ENCODE measurements around the gene ATAD3C.
"Not testable (repeated sequence)": the region's sequence is repeated elsewhere in the genome, so short reads cannot be mapped to it uniquely, and the experiment has no call there.

The ATAD3C gene

DNA sequence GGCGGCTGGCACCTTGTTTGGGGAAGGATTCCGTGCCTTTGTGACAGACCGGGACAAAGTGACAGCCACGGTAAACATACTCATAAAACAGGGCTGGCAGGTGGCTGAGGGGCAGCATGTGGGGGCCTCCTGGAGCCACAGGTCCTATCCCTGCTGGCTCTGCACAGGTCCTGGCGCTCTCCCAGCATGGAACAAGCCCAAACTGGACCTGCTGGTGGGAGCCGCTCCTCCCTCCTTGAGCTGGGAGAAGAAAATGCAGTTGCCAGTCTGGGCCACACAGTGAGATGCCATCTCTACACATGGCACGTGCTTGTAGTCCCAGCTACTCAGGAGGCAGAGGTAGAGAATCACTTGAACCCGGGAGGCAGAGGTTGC, 2.9 kb downstream of the ATAD3C start:
- peak; percentile 69 for DNase-seq

DNA sequence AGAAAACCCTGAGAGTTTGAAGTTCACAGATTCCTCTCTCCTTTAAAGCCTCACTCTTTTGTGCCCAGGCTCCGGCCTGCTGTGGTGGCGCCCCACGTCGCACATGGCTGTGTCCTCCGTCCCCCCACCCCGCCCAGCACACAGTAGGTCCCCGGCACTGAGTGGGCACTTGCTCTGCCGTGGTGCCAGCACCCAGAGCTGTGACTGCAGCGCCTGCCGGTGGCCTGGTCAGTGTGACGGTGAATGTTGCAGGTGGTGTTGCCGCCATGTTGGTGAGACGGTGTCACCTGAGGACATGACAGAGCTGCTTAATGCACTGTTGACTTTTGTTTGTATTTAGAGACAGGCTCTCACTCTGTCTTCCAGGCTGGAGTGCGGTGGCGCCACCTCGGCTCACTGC, 3.4 kb downstream of the ATAD3C start:
- DNase-seq: no peak

DNA sequence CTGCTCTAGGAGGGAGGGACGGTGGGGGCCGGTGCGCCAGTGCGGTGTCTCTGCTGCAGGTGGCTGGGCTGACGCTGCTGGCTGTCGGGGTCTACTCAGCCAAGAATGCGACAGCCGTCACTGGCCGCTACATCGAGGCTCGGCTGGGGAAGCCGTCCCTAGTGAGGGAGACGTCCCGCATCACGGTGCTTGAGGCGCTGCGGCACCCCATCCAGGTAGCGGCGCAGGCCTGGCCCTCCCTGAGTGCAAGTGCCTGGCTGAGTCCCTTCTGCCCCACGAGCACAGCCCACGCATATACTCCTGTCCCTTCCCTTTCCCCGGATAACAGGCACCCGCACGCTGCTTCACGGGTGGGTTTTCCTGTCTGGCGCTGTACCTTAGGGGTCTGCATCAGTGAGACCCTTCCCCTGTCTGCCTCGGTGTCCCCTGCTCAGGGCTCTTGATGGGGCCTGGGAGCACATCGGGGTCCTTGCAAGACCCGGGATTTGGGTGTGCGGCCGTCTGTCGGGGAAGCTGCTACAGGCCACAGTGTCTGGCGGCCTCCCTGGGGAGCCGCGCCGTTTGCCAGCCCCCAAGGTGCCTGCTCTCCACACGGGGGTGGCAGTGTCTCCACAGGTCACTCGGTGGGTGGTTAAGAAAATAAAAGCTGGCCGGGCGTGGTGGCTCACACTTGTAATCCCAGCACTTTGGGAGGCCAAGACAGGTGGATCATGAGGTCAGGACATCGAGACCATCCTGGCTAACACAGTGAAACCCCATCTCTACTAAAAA, 5.0 kb downstream of the ATAD3C start:
- DNase-seq: not testable (repeated sequence)

DNA sequence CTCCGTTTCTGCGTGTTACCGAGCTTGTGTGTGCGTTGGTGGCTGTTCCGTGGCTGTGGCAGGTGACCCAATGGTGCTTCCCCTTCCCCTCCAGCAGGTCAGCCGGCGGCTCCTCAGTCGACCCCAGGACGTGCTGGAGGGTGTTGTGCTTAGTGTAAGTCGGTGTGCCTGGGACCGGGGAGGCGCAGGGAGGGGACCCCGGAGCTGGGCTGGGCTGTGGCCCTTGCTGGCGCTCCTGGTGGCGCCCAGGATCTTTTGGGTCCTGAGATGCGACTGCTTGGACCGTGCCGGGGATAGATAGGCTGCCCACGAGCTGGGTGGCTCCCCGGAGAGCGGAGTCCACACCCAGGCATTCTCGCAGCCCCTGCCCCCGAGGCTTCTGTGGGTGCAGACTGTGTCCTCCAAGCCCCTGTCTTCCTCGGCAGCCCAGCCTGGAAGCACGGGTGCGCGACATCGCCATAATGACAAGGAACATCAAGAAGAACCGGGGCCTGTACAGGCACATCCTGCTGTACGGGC, 5.9 kb downstream of the ATAD3C start:
- DNase-seq: no peak

DNA sequence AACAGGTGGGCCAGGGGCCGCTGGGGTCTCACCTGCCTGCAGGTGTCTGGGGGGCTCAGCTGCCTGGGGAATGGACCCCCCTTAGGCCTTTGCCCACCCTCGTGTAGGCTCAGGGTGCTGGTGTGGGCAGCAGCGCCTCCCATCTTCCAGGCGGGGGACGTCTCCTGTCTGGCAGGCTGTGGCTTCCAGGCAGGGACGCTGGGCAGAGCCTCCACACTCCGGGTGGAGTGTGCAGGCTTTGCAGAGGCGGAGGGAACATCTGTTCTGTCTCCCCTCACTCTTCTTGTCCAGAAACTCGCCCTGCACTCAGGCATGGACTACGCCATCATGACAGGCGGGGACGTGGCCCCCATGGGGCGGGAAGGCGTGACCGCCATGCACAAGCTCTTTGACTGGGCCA, 6.4 kb downstream of the ATAD3C start:
- not testable (repeated sequence) for DNase-seq

DNA sequence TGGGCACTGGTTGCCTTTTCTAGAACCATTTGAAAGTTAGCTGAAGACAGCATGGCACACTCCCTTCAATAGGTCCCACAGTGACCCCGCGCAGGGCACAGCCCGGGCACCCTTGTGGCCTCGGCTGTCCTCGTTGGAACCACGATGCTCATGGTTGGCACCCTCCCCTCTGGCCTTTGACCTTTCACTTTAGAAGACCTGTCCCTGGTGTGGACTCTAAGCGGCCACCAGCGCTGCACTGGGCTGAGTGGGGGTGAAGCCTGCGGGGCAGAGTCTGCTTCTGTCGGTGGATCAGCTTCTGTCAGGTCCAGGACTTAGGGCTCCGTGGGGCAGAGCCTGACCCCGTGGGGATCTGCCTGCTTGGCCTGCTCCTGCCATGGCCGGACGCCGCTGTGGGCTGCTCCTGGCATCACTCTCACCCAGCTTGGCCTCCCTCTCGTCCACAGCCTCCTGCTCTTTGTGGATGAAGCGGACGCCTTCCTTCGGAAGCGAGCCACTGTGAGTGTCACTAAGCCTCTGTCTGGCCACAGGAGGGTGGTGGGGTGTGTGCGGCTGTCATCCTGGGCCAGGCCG, 7.3 kb downstream of the ATAD3C start:
- DNase-seq: not testable (repeated sequence)

DNA sequence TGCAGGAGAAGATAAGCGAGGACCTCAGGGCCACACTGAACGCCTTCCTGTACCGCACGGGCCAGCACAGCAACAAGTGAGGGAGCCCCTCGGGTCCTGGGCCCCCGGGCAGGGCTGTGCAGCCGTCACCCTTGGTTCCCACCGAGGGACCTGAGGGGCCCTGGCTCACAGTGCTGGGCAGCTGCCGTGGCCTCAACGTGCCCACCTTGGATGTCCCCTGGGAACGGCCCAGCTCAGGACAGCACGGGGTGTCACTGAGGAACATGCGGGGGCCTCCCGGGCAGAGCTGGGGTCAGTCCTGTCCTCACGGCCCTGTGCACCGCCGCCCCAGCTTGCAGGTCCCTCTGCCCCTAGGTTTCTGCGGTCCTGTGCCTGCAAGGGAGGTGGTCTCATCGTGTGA, 9.7 kb downstream of the ATAD3C start:
- not testable (repeated sequence) for DNase-seq

DNA sequence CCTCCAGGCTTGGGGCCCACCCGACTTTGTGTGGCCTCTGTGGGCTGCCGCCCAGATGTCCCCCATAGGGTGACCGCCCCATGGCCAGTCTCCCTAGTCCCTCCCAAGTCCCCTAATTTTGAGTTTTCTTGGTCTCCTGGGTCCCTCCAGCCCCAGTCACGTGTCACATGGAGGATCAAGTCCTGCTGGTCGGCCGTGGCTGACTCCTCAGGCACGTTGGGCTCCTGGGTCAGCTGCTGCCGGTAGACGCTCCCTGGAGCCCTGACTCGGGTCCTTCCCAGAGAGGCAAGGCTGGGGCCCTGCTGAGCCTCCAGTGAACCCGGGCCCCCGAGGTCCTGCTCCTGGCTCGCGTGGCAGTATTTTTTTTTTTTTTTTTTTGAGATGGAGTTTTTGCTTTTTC, 10.2 kb downstream of the ATAD3C start:
- DNase-seq: not testable (repeated sequence)

DNA sequence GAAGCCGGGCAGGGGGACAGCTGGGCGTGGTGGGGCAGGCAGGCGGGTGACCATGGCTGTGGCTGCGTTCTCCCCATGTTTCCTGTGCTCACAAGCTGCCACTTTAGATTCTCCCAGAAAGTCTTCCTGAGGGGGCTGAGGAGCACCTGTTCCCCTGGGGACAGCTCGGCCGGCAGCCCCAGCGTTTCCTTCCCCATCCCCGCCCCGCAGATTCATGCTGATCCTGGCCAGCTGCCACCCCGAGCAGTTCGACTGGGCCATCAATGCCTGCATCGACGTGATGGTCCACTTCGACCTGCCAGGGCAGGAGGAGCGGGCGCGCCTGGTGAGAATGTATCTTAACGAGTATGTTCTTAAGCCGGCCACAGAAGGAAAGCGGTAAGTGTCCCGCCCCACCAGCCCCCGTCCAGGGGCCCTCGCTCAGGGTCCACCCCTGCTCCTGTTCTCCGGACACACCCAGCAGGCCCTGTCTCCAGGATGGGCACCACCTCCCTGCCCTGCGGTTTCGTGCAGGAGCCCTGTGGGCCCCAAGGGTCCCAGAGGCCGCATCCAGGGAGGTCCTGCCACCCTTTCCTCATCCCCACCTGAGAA, 11.1 kb downstream of the ATAD3C start:
- no peak for DNase-seq

DNA sequence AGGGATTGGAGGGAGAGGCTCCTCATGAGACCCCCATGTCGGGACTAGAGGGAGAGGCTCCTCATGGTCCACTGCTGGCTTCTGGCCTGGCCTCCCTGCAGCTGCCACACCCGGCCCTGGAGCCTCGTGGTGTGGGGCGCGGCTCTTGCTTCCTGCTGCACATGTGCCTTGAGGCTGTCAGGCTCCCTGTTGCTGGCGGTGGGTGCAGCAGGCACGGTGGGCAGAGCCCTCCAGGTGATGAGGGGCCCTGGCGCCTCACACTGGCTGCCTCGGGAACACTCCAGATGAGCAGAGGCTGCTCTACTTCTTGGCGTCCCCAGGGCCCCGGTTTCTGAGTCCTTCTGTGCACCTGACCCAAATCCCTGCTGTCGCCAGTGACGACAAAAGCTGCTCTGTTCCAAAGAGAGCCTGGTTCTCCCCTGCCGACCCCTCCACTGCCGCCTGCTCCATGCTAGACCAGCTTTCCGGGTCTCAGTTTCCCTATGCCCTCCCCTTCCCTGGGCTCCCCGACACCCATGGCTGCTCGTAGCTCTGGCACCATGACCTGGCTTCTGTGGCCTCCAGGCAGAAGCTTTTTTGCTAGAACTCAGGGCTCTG, 12.3 kb downstream of the ATAD3C start:
- peak; percentile 43 for DNase-seq

DNA sequence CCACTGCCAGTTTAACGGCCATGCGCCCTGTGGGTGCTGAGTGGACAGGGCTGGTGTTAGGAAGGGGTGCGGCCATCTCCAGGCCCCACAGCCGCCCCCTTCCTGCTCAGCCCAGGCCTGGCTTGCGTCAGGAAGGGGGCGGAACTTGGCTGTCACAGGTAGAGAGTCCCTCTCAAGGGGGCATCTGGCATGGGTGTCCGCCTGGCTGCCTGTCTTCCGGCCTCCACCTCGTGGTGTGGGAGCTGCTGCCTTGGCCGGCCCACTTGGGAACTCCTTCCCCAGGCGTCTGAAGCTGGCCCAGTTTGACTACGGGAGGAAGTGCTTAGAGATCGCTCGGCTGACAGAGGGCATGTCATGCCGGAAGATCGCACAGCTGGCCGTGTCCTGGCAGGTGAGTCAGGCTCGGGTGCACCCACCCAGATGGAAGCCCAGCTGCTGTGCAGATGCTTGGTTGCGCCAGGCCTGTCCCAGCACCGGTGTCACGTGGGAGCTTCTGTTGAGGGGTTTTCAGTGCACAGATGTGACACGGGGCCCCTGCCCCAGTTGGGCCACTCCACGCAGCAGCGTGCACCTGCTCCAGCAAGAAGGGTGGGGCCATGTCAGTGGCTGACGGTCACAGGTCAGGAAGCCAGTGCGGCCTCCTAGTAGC, 13.0 kb downstream of the ATAD3C start:
- peak; percentile 50 for DNase-seq

DNA sequence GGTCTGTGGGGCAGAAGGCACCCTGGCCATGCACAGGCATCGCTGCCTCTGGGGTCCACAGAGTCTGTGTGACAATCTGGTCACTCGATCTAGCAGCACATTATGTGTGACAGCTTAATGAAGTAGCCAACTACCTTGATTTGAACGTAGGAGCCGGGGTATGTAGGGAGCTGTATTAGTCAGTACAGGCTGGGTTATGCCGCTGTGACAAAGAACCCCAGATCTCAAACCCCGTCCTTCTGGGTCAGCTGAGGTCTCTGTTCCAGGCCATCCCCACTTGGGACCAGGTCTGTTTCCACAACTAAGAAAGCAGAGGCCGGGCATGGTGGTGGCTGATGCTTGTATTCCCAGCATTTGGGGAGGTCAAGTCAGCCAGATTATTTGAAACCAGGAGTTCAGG, 13.8 kb downstream of the ATAD3C start:
- DNase-seq: no peak

DNA sequence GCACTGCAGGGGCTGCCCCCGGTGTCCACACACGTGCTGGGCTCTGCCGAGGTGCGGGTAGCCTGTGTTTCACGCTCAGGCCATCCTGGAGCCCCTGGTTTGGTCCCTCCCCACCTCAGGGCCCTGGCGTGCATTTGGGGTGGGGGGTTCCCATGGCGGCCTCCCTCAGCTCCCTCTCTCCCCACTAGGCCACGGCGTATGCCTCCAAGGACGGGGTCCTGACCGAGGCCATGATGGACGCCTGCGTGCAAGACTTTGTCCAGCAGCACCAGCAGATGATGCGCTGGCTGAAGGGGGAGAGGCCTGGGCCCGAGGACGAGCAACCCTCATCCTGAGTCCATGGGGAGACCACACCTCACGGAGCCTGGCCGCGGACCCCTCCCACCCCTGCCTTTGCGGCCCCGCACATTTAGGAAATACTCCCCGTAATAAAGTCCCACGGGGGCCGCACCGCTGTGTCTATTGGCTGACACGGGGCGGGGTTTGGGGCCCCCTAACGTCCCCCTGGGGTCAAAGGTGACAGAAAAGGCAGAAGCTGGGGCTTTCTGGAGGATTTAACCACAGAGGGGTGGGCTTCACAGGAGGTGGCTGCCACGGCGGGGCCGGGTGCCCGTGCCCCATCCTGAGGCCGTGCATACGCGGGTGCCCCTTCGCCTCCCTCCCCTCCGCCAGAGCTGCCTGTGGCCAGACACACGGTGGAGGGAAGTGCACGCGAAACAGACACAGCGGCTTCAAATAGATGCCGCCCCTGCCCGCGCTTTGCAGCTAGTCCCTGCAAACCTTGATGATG, 18.9 kb downstream of the ATAD3C start:
- DNase-seq: not testable (repeated sequence)

DNA sequence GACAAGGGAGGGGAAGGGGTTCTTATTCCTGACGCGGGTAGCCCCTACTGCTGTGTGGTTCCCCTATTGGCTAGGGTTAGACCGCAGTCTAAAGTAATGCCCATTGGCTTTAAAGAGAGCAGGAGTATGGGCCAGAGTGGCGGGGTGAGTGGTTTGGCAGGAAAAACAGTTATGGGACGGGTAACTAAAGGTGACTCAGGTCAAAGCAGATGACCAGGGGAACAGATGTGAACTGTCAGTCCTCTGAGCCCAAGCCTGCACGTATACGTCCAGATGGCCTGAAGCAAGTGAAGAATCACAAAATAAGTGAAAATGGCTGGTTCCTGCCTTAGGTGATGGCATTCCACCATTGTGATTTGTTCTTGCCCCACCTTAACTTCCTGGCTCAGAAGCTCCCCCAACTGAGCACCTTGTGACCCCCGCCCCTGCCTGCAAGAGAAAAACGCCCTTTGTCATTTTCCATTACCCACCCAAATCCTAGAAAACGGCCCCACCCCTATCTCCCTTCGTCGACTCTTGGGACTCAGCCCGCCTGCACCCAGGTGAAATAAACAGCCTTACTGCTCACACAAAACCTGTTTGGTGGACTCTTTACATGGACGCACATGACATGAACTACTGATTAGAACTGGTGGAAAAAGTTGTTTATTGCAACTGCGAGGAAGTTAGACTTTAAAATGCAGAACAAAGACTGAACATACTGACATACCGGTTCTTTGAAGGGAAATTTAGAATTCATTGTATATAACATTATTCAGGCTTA, 21.3 kb downstream of the ATAD3C start:
- DNase-seq: no peak

DNA sequence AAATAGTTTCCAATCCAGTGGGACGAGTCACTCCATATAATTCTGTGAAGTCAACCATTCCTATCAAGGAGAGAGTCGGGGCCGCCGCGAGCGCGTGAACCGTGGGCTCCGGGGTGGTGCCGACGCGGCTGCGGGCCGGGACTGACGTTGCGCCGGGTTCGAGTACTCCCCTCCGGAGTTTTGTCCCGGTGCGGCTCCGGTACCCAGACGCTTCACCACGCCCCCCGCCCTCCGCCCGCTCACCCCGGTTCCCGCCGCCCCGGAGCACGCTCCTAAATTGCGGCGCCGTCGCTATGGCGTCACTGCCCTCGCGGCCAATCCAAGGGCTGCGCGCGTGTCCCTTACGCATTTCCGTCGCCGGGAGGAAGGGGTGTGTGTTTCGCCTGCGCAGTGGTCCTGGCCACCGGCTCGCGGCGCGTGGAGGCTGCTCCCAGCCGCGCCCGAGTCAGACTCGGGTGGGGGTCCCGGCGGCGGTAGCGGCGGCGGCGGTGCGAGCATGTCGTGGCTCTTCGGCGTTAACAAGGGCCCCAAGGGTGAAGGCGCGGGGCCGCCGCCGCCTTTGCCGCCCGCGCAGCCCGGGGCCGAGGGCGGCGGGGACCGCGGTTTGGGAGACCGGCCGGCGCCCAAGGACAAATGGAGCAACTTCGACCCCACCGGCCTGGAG, 22.0 kb downstream of the ATAD3C start, which contains the start of gene ATAD3B:
Gene ATAD3B, plus strand, starts transcription at position 377 of the 664 bp plus-strand sequence. Its CDS starts 120 bp downstream, at position 497.
- peak; percentile 93 for DNase-seq

DNA sequence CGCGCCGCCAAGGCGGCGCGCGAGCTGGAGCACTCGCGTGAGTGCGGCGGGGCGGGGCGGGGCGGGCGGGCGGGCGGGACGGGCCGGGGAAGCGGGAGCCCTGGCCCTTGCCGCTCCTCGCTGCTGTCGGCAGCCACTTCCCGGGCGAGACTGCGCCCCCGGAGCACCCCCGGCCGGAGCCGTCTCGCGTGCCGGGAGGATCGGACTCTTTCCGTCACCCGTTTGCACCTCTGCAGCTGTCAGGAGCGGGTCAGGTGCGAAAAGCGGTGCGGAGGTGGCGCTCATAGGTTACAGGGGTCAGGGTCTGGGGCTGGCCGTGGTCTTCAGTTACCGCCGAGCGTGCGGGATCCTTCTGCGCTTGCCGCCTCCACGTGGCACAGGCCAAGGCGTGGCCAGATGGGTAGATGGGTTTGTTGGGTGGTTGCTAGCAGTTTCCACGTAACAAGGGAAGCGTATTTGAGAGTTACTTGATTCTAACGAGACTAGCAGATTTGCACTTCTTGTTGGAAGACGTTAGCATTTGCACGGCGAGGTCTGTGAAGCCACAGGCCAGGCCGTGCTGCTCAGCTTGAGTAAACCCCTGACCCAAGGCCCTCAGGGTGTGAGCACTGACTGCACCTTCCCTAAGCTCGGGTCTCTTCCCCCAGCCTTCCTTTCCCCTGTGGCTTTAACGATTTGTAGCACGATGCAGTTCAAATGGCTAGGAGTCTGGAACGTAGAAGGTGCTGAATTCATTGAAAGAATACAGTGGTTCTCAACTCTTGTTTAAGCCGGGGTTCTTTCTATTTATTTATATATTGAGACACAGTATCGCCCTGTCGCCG, 22.8 kb downstream of the ATAD3C start:
- DNase-seq: not testable (repeated sequence)

DNA sequence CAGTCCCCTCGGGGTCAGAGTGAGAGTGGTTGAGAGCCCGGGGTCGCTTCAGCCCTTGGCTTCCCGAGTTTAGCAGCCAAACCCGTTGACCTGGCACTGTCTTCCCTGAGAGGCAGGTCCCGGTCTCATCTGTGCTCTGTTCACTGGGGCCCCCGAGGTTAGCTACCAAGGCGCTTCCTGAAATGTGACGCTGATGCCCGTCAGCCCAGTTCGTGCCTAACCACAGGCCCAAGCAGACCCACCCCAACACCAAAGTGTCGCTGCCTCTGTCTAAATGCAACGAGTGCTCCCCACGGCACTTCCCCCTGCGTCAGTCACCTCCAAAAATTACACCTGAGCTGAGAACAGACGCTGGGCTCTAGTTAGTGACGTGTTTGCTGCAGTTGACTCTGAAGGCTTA, 26.5 kb downstream of the ATAD3C start:
- DNase-seq: not testable (repeated sequence)

DNA sequence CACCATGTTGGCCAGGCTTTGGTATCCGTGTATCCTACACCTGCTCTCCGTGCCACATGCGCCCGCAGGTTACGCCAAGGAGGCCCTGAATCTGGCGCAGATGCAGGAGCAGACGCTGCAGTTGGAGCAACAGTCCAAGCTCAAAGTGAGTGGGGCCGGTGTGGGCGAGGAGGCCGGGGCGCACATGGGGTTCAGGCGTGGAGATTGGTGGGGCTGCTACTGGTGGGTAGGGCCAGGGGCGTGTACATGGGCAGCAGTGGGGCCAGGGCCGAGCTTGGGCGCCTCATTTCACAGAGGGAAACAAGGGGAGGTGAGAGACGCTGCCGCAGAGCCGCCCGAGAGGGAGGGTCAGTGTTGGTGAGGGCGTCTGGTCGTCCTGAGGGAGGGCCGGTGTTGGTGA, 27.7 kb downstream of the ATAD3C start:
- no peak for DNase-seq

DNA sequence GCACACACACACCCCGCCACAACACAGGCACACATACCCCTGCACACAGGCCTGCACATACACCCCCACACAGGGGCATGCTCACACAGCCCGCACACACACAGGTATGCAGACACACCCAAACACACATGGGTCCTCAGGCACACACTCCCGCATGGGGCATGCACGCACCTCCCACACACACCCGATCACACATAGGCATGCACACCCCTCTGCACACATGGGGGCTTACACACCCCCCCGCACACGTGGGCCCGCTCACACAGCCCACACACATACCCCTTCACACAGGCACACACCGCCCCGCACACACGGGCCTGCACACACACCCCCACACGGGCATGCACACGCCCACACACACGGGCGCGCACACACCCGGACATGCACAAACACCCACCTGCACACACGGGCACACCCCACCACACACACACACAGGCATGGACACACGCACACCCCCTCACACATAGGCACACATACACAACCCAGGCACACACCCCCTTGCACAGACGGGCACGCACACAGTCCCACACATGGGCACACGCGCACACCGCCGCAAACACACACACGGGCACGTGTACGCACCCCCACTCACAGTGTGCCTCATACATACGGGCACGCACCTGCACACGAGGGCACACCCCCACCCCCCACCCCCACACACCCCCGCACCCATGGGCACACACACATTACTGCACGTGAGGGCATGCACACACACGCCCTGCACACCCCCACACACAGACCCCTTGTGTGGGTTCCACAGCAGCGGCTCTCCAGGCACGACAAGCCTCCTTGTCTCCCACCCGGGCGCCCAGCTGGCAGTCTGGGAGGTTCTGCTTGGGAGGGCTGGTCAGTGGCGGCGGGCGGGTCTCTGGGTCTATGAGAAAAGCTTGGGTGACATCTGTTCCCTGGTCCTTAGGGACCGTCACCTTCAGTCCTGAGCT, 30.3 kb downstream of the ATAD3C start:
- DNase-seq: no peak

All from COR-L47 (cell line).